Fibroblast of skin of left biceps (primary cell): ENCODE results near the gene C2CD2.

Source experiments
- DNase-seq, 2 experiments: peaks; one replicate each; pipeline ENCODE4 v3.0.0-alpha.2; 2013; ENCODE audit warnings: low read depth in 2 of 2

The C2CD2 gene

GRCh38 chr21:41847066-41847804 is 106.6 kb downstream of the C2CD2 start:
- DNase-seq: peak in 1 of 2 experiments; percentile 13

GRCh38 chr21:41846536-41846935 is 107.3 kb downstream of the C2CD2 start:
- no peak for DNase-seq

- DNase-seq: no peak
Observed at GRCh38 chr21:41846033-41846317, 107.8 kb downstream of the C2CD2 start.

DNA sequence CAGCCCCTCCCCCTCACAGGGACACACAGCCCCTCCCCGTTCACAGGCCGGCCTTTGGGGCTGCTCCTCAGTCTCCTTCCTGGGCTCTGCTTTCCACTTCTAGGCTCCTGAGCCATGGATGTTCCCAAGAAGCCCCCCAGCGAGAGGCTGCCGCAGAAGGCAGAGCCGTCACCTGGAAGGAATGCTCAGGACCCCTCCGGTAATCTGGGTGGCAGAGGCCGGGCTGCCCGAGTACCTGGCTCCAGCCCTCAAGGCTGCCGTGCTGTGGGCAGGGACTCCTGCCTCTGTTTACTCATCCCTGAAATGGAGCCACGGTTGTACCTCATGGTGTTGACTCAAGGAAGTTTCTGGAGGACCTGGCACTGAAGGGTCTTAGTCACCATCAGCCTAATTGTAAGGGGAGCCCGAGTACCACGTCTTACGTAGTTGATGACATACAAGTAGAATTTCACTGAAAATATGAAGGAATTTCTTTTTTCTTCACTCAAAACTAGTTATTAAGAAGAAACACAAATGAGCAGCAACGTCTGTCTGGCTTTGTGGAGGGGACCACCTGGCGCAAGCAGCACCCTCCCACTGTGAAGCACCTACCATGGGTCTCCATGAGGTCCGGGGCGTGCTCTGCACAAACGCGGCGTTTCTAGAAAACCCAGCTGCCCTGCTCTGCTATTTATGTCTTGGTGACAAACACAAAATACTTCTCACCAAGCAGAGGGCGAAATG is 108.3 kb downstream of the C2CD2 start:
- no peak for DNase-seq

DNA sequence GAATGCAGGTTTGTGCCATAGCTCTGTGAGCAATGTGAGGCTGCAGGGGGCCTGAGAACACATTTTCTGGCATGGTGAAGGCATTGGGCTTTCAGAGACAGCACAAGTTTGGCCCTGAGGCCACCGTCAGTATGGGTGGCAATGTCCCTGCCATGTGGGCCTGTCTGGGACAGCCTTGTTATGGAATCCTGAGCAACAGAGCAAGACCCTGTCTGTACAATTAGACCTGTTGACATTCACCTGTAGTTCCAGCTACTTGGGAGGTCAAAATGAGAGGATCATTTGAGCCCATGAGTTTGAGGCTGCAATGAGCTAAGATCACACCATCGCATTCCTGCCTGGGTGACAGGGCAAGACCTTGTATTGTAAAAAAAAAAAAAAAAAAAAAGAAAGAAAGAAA is 110.2 kb downstream of the C2CD2 start:
- no peak for DNase-seq

DNA sequence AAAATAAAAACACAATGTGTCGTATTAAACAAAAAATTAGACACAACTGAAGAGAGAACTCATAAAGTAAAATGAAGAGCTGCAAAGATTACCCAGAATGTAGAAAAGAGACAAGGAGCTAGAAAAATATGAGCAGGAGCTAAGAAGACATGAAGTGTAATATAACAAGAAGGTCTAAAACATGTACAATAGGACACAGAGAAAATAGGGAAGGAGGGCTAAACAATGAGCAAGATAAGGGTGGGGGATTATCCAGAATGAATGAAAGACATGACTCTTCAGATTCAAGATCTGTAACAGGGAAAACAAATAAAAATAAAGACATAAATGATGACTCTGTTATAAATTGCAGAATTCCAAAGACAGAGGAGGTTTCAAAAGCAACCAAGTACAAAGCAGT is 112.9 kb downstream of the C2CD2 start:
- no peak for DNase-seq

GRCh38 chr21:41839387-41840000 is 114.3 kb downstream of the C2CD2 start:
- DNase-seq: no peak

DNA sequence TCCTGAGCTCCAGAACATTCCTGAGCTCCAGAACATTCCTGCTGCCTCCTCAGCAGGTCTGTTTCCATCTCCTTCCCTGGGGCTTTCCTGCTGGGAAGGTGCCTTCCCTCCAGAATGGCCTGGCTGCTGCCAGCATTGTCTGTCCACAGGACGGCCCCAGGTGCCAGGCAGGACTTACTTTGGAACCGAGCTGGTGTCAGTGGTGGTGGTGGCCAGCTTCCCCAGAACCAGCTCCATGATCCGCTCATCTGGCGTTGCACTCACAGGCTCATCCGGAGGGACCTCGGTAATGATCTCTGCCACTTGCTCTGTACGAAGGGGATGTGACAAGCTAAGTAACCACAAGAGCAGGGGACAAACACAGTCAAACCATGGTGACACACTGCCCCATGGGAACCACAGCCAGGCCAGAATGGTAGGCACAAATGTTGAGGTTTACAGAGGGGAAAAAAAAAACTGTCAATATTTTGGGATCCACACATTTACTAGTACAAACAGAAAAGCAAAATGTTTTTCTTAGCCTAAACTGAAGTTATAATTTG is 116.0 kb downstream of the C2CD2 start:
- no peak for DNase-seq

DNA sequence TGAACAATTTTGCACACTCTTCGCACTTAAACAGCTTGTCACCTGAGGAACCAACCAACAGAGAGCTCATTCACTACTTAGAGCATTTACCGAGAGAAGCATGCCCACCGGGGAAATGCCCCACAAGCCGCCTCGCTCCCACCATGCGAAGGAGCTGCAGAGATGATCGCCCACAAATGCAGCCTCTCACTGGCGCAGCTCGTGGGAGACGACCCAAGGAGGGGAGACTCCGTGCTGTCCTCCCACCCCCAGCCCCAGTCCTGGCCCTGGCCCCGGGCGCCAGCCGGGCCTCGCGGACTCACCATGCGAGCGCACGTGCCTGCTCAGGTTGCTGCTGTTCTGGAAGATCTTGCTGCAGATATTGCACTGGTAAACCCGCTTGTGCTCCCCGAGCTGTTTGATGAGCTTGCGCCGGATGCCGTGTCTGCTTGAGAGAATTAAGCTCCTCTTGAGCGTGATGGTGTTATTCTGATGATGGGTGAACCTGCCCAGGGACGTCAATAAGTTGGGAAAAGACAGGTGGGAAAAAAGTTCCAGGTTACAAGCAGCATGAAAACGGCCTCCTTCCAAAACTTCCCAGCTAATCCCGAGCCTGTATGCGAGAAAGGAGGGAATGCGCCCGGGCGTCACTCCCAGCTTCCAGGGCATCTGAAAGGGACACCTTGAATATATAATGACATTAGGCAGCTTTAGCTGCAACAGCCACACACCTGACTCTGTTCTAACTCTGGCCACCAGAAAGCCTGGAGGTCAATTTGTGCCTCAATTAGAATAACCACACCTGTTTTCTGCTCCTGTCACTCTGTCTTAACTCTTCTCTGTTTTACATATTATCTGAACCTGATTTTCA is 117.4 kb downstream of the C2CD2 start:
- DNase-seq: no peak

DNA sequence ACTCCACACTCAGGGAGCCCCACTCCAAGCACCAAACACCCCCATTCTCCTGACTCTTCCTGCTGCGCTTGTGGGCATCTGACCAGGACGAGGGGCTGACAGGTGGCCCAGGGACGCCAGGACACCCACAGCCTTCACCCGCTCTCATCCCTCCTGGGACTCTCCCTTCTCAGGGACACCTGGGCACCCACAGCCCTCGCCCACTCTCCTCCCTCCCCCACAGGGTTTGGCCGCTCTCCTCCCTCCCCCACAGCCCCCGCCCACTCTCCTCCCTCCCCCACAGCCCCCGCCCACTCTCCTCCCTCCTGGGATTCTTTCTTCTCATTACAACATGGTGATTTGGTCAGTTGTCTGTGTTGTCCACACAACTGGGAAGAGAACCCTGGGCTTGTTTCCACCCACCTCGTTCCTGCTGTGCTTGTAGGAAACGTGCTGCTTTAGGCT is 118.1 kb downstream of the C2CD2 start:
- DNase-seq: no peak
